Thyroid gland (tissue), 4 donors: Measurements from ENCODE around the gene DPP6.

Experiments used
- POLR2A ChIP-seq, 2 donors: fragments of 450-650 bp; IDR thresholded peaks; one replicate each; pipeline ENCODE4 v1.6.1; 2017; ENCODE audit warnings: antibody characterized with exemption in 2 of 2, mild to moderate bottlenecking in 2 of 2, moderate library complexity in 1 of 2
- TF ChIP-seq, protein P1 (sequence below), 6 experiments: fragments of 200-600 bp in 3 of 6; fragments of 450-650 bp in 3 of 6; sonication (generic) in 3 of 6; IDR thresholded peaks; one replicate each; pipeline ENCODE4 v1.5.1; 2016 to 2019; ENCODE audit warnings: antibody characterized with exemption in 6 of 6, mild to moderate bottlenecking in 2 of 6, inconsistent platforms in 1 of 6, moderate library complexity in 1 of 6

DNA sequence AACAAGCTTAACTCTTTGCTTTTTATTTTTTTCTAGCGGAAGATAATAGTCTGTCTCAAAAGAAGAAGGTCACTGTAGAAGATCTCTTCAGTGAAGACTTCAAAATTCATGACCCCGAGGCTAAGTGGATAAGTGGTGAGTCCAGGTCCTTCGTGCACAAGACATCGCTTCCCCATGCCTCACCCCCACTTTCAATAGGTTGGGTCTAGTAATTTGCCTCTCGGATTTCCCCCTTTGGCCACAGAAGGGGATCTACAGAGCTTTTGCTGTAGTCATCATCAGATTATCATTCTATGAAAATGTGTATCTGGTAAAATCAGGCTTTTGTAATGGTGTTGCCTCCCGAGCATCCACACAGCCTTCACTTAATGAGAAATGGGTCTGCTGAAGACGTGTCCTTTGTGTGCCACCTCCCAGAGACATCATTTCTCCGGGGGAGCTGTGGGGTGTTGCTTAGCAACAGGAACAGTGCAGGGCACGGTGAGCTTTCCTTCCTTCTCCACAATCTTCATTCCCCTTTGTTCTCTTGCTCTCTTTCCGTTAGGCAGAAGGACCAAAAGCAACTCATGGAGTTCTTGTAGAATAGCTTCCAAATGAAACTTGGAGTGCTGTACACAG is 422.8 kb downstream of the DPP6 start:
- TF ChIP-seq, protein P1, sequence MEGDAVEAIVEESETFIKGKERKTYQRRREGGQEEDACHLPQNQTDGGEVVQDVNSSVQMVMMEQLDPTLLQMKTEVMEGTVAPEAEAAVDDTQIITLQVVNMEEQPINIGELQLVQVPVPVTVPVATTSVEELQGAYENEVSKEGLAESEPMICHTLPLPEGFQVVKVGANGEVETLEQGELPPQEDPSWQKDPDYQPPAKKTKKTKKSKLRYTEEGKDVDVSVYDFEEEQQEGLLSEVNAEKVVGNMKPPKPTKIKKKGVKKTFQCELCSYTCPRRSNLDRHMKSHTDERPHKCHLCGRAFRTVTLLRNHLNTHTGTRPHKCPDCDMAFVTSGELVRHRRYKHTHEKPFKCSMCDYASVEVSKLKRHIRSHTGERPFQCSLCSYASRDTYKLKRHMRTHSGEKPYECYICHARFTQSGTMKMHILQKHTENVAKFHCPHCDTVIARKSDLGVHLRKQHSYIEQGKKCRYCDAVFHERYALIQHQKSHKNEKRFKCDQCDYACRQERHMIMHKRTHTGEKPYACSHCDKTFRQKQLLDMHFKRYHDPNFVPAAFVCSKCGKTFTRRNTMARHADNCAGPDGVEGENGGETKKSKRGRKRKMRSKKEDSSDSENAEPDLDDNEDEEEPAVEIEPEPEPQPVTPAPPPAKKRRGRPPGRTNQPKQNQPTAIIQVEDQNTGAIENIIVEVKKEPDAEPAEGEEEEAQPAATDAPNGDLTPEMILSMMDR (IDR thresholded peaks at IDR 0.05) = no peak
- TF ChIP-seq POLR2A (IDR thresholded peaks at IDR 0.05) = no peak
